H1 (cell line): Measurements from ENCODE around the gene ETFDH. TPM values are rescaled to one million over a fixed set of nuclear protein-coding genes. Genes with fewer than 3 reads are reported as not detected.

Source experiments
- CTCF ChIA-PET: fragments of 300-600 bp; sonication (Branson Sonifier 250); formaldehyde crosslinking; loops from one replicate; lab custom pipeline; 2021; ENCODE audit not compliant: partially characterized antibody; lab: Charles Lee
- POLR2A ChIA-PET: fragments of 300-600 bp; sonication (Branson Sonifier 250); formaldehyde crosslinking; loops from one replicate; lab custom pipeline; 2021; ENCODE audit warnings: inconsistent platforms; ENCODE audit not compliant: partially characterized antibody; lab: Charles Lee
- DNase-seq, 2 experiments: peaks; one replicate each; pipeline versions ENCODE4 v3.0.0 to v3.0.0-alpha.2; 2010 to 2022; ENCODE audit warnings: low spot score in 2 of 2, low read depth in 1 of 2, mixed read lengths in 1 of 2
- FAIRE-seq: peaks from 2 replicates; lab custom pipeline; 2011; peaks lifted over from hg19 to GRCh38; lab: Jason Lieb, UNC
- H2AFZ ChIP-seq: 2 replicates; pipeline ENCODE4 v1.8.1; 2012; ENCODE audit warnings: low read length, inconsistent platforms
- H2AK5ac ChIP-seq: 2 replicates; pipeline ENCODE4 v1.6.1; 2013; ENCODE audit warnings: low read depth, low read length
- H2BK120ac ChIP-seq: replicated peaks from 2 replicates; pipeline ENCODE3; 2013; ENCODE audit warnings: low read depth, low read length, inconsistent platforms
- H2BK12ac ChIP-seq: 2 replicates; pipeline ENCODE4 v1.6.1; 2013; ENCODE audit warnings: low read depth, low read length
- H2BK15ac ChIP-seq: 2 replicates; pipeline ENCODE4 v1.6.1; 2013; ENCODE audit warnings: low read length
- H2BK20ac ChIP-seq: 2 replicates; pipeline ENCODE4 v1.6.1; 2013; ENCODE audit warnings: low read length
- H2BK5ac ChIP-seq: 2 replicates; pipeline ENCODE4 v1.6.1; 2013; ENCODE audit warnings: low read depth, low read length
- H3K14ac ChIP-seq: 2 replicates; pipeline ENCODE4 v1.6.1; 2013; ENCODE audit warnings: inconsistent platforms; ENCODE audit not compliant: insufficient read length
- H3K18ac ChIP-seq: 2 replicates; pipeline ENCODE4 v1.6.1; 2013; ENCODE audit warnings: low read length; ENCODE audit errors: extremely low read depth
- H3K23ac ChIP-seq: 2 replicates; pipeline ENCODE4 v1.6.1; 2013; ENCODE audit warnings: inconsistent platforms; ENCODE audit not compliant: insufficient read length
- H3K23me2 ChIP-seq: 2 replicates; pipeline ENCODE4 v1.6.1; 2013; ENCODE audit warnings: low read depth, low read length
- H3K27ac ChIP-seq: 2 replicates; pipeline ENCODE4 v1.6.1; 2011; ENCODE audit warnings: low read depth, low read length, inconsistent platforms
- H3K27me3 ChIP-seq, 4 experiments: replicated peaks in 1 of 4; 1 replicate in 1 of 4; 2 replicates in 3 of 4; pipeline versions ENCODE4 v1.6.1 to v1.8.1; 2011 to 2013; ENCODE audit warnings: low read length in 3 of 4, mild to moderate bottlenecking in 3 of 4, inconsistent platforms in 2 of 4, mixed read lengths in 2 of 4, moderate library complexity in 1 of 4; ENCODE audit not compliant: control insufficient read depth in 3 of 4, insufficient read depth in 3 of 4; ENCODE audit errors: extremely low read depth in 1 of 4
- H3K36me3 ChIP-seq, 4 experiments: 2 replicates each; pipeline versions ENCODE4 v1.6.1 to v1.8.1; 2011 to 2013; ENCODE audit warnings: mild to moderate bottlenecking in 4 of 4, low read length in 3 of 4, moderate library complexity in 2 of 4, control low read depth in 1 of 4, inconsistent platforms in 1 of 4; ENCODE audit not compliant: insufficient read depth in 4 of 4, control insufficient read depth in 2 of 4
- H3K4ac ChIP-seq: replicated peaks from 2 replicates; pipeline ENCODE3; 2013; ENCODE audit warnings: low read length, low read depth, mixed read lengths, inconsistent platforms; ENCODE audit not compliant: insufficient read length
- H3K4me1 ChIP-seq, 4 experiments: replicated peaks in 1 of 4; 1 replicate in 1 of 4; 2 replicates in 3 of 4; pipeline versions ENCODE4 v1.6.1 to v1.8.1; 2011 to 2013; ENCODE audit warnings: low read length in 3 of 4, inconsistent platforms in 2 of 4, mixed read lengths in 1 of 4; ENCODE audit not compliant: insufficient read depth in 4 of 4, control insufficient read depth in 3 of 4
- H3K4me2 ChIP-seq, 2 experiments: 2 replicates each; pipeline versions ENCODE4 v1.6.1 to v1.8.1; 2011 to 2013; ENCODE audit warnings: low read depth in 2 of 2, low read length in 2 of 2, control low read depth in 1 of 2, inconsistent platforms in 1 of 2, mild to moderate bottlenecking in 1 of 2; ENCODE audit not compliant: insufficient read depth in 1 of 2
- H3K4me3 ChIP-seq, 4 experiments: fragments of 200-600, 300-600 bp in 1 of 4; sonication (generic), shearing (Covaris generic), sonication (Bioruptor Twin) in 1 of 4; 2 replicates each; pipeline versions ENCODE4 v1.5.1 to v1.8.1; 2011 to 2016; ENCODE audit warnings: low read length in 4 of 4, low read depth in 3 of 4, control low read depth in 2 of 4, inconsistent platforms in 2 of 4, mild to moderate bottlenecking in 2 of 4, mixed read lengths in 1 of 4, moderate library complexity in 1 of 4; ENCODE audit not compliant: insufficient read depth in 2 of 4; ENCODE audit errors: extremely low read depth in 1 of 4
- H3K56ac ChIP-seq: replicated peaks from 2 replicates; pipeline ENCODE3; 2013; ENCODE audit warnings: low read depth, mild to moderate bottlenecking, mixed read lengths, low read length, inconsistent platforms; ENCODE audit not compliant: insufficient read length
- H3K79me1 ChIP-seq: 2 replicates; pipeline ENCODE4 v1.6.1; 2013; ENCODE audit warnings: low read depth, low read length, control low read depth
- H3K79me2 ChIP-seq, 2 experiments: 2 replicates each; pipeline versions ENCODE4 v1.6.1 to v1.8.1; 2012 to 2013; ENCODE audit warnings: low read length in 2 of 2, mild to moderate bottlenecking in 2 of 2, inconsistent platforms in 1 of 2; ENCODE audit not compliant: insufficient read depth in 2 of 2, control insufficient read depth in 1 of 2
- H3K9ac ChIP-seq, 4 experiments: replicated peaks in 1 of 4; 1 replicate in 1 of 4; 2 replicates in 3 of 4; pipeline versions ENCODE4 v1.6.1 to v1.8.1; 2011 to 2013; ENCODE audit warnings: low read depth in 3 of 4, low read length in 3 of 4, control low read depth in 2 of 4, mild to moderate bottlenecking in 2 of 4, moderate library complexity in 2 of 4, inconsistent platforms in 1 of 4; ENCODE audit errors: extremely low read depth in 1 of 4
- H3K9me3 ChIP-seq, 2 experiments: 2 replicates each; pipeline versions ENCODE4 v1.6.1 to v1.8.1; 2012 to 2013; ENCODE audit warnings: mild to moderate bottlenecking in 2 of 2, moderate library complexity in 2 of 2, control low read depth in 1 of 2, inconsistent platforms in 1 of 2, low read depth in 1 of 2, low read length in 1 of 2, mixed read lengths in 1 of 2; ENCODE audit not compliant: insufficient read depth in 2 of 2
- H4K20me1 ChIP-seq, 2 experiments: replicated peaks in 1 of 2; 2 replicates each; pipeline versions ENCODE3 to v1.8.1; 2011 to 2013; ENCODE audit warnings: inconsistent platforms in 2 of 2, low read length in 2 of 2, mild to moderate bottlenecking in 1 of 2; ENCODE audit not compliant: insufficient read depth in 2 of 2, control insufficient read depth in 1 of 2
- H4K5ac ChIP-seq: 2 replicates; pipeline ENCODE4 v1.6.1; 2013; ENCODE audit warnings: low read length, low read depth, mixed read lengths, inconsistent platforms; ENCODE audit not compliant: insufficient read length
- H4K8ac ChIP-seq: 2 replicates; pipeline ENCODE4 v1.8.0; 2013; ENCODE audit warnings: mild to moderate bottlenecking, moderate library complexity, low read length, inconsistent platforms; ENCODE audit not compliant: insufficient read depth; ENCODE audit errors: extremely low read depth
- H4K91ac ChIP-seq: replicated peaks from 2 replicates; pipeline ENCODE3; 2013; ENCODE audit warnings: low read length, mixed read lengths, inconsistent platforms; ENCODE audit not compliant: insufficient read length
- CTCF ChIP-seq, 3 experiments: IDR thresholded peaks; 1 replicate in 2 of 3; 2 replicates in 1 of 3; pipeline versions ENCODE4 v1.5.1 to v1.6.1; 2011; ENCODE audit warnings: low read length in 3 of 3, mild to moderate bottlenecking in 3 of 3, inconsistent platforms in 2 of 3, low read depth in 1 of 3, moderate library complexity in 1 of 3; ENCODE audit not compliant: insufficient read depth in 1 of 3; ENCODE audit errors: control extremely low read depth in 1 of 3
- HDAC2 ChIP-seq, 2 experiments: fragments of 300-600 bp in 1 of 2; sonication (generic) in 1 of 2; IDR thresholded peaks; 2 replicates each; pipeline ENCODE4 v1.6.1; 2011 to 2012; ENCODE audit warnings: low read depth in 2 of 2, low read length in 2 of 2, mild to moderate bottlenecking in 2 of 2, moderate library complexity in 2 of 2, borderline replicate concordance in 1 of 2, inconsistent platforms in 1 of 2
- MAFK ChIP-seq: IDR thresholded peaks from 2 replicates; pipeline ENCODE4 v1.6.1; 2012; ENCODE audit warnings: low read depth, mild to moderate bottlenecking, improper control_type of control experiment, low read length
- RAD21 ChIP-seq, 2 experiments: IDR thresholded peaks in 1 of 2; conservative IDR thresholded peaks in 1 of 2; 2 replicates each; pipeline ENCODE4 v1.6.1; 2011; ENCODE audit warnings: low read depth in 2 of 2, low read length in 2 of 2, improper control_type of control experiment in 1 of 2, inconsistent platforms in 1 of 2, mild to moderate bottlenecking in 1 of 2, moderate library complexity in 1 of 2
- SUZ12 ChIP-seq: fragments of 200-600 bp; sonication (generic); IDR thresholded peaks from 2 replicates; pipeline ENCODE4 v1.6.1; 2012; ENCODE audit warnings: mild to moderate bottlenecking, inconsistent platforms, low read length, moderate library complexity, mixed read lengths
- USF2 ChIP-seq: IDR thresholded peaks from 2 replicates; pipeline ENCODE4 v1.6.1; 2011; ENCODE audit warnings: low read length, improper control_type of control experiment
- WGBS, 2 experiments: shearing (Covaris generic) in 1 of 2; methylation state at CpG; one replicate each; pipeline versions ENCODE4 v1.1.6 to v1.1.7; 2013 to 2015; ENCODE audit warnings: low lambda C conversion rate in 2 of 2, mixed read lengths in 2 of 2, inconsistent platforms in 1 of 2, low coverage in 1 of 2, missing lambda C conversion rate in 1 of 2; ENCODE audit not compliant: insufficient replicate concordance in 2 of 2, insufficient coverage in 1 of 2, insufficient read length in 1 of 2; ENCODE audit errors: extremely low coverage in 1 of 2, missing lambda C conversion rate in 1 of 2; 5-methylcytosine and 5-hydroxymethylcytosine counted together
- polyA plus RNA-seq, 7 experiments: library from polyadenylated mRNA; depleted of rRNA in 3 of 7; stranded (reverse) in 5 of 7; unstranded in 2 of 7; fragments of >200 nt in 5 of 7; fragments of 200-250 nt in 2 of 7; gene quantifications; 1 replicate in 5 of 7; 2 replicates in 1 of 7; 4 replicates in 1 of 7; pipeline versions ENCODE4 v1.2.1 to v1.2.3, GENCODE V29; 2011 to 2013; ENCODE audit warnings: missing spikeins in 2 of 7, mixed read lengths in 2 of 7
- total RNA-seq: library from RNA; stranded (reverse); fragmentation: NEBNext Ultra II Directional; extraction: Animal tissue kit (Norgen Biotek cat#: 25700); gene quantifications from 2 replicates; pipeline ENCODE4 v1.2.1, GENCODE V29; 2021

Gene ETFDH
- total and polyA plus RNA-seq, 2 of the 8 experiments (the other 6 are each of a cell fraction or from before 2014, with no cell fraction given): 11.3 to 15.7 TPM

- CTCF ChIA-PET: interaction anchor here (0.5 to 1.6 kb wide), 9 partner anchors 9 to 639 kb away, joined by 3 to 11 read pairs (median 3); no protein-coding TSS in a partner anchor
- no peaks in the 10 kb centered on the region for H3K4me1 ChIP-seq
- no peaks in the 10 kb centered on the region for H4K20me1 ChIP-seq
- POLR2A ChIA-PET: no interaction called here
- H2BK120ac ChIP-seq: no peak overlapping the region
- H2BK12ac ChIP-seq: no peak overlapping the region
- no peak overlapping the region for H3K9ac ChIP-seq
- H3K23ac ChIP-seq: no peak overlapping the region
- H3K36me3 ChIP-seq: no peaks in the 10 kb centered on the region
- no peak overlapping the region for H2BK15ac ChIP-seq
- no peak overlapping the region for H3K56ac ChIP-seq
- WGBS, 2 experiments: 75% methylated on average over 5 of the region's 5 CpGs; no CpG with 5 or more reads in 1 of the 2 experiments
- H3K79me2 ChIP-seq: no peaks in the 10 kb centered on the region
- no peaks in the 10 kb centered on the region for H3K9me3 ChIP-seq
- H3K4ac ChIP-seq: no peak overlapping the region
- H3K79me1 ChIP-seq: no peaks in the 10 kb centered on the region
- no peak overlapping the region for H3K18ac ChIP-seq
- H3K27me3 ChIP-seq: no peaks in the 10 kb centered on the region
- no peak overlapping the region for H2AK5ac ChIP-seq
- no peak overlapping the region for H4K91ac ChIP-seq
- H3K4me3 ChIP-seq: no peak overlapping the region
- DNase-seq (peak in 1 of 2 experiments; percentile 48), FAIRE-seq (no peak)
- H4K5ac ChIP-seq: no peak overlapping the region
- H3K23me2 ChIP-seq: peaks cover under 1% of the 10 kb centered on the region; the same call in 1 of the 2 replicates
- H3K4me2 ChIP-seq: no peak overlapping the region
- peak overlapping the region; percentile 64; the same call in 1 of the 2 replicates for H2AFZ ChIP-seq
- no peak overlapping the region for H3K14ac ChIP-seq
- H4K8ac ChIP-seq: no peak overlapping the region
- no peak for TF ChIP-seq HDAC2 (IDR thresholded peaks at IDR 0.05; ENCODE audit: borderline replicate concordance in 1 of 2, low read depth in 2 of 2, low read length in 2 of 2)
- peak; percentile 88 to 89 for TF ChIP-seq RAD21 (IDR thresholded peaks at IDR 0.05 in 1 of 2, conservative IDR thresholded peaks at IDR 0.05 in 1 of 2; ENCODE audit: low read depth in 2 of 2, low read length in 2 of 2)
- TF ChIP-seq CTCF (IDR thresholded peaks at IDR 0.05; ENCODE audit: control extremely low read depth in 1 of 3, insufficient read depth in 1 of 3, low read depth in 1 of 3, low read length in 3 of 3): peak; percentile 66 to 83 (median 76)
- 0 out of 2 replicates have a peak, but pooled peaks have one; percentile 28 for TF ChIP-seq MAFK
- TF ChIP-seq SUZ12: no peak
- no peak for TF ChIP-seq USF2
- H2BK5ac ChIP-seq: no peak overlapping the region
- no peak overlapping the region for H3K27ac ChIP-seq
- H2BK20ac ChIP-seq: no peak overlapping the region
Measured at GRCh38 chr4:158729716-158730559, 57.8 kb downstream of the ETFDH start.
